OCI-LY3 (cell line): ENCODE measurements around the gene PIBF1.
"Not testable (repeated sequence)": the region's sequence is repeated elsewhere in the genome, so short reads cannot be mapped to it uniquely, and the experiment has no call there.

Source experiments
- H2AFZ ChIP-seq: fragments of 200-600, 300-600 bp; shearing (Covaris generic); 2 replicates; pipeline ENCODE4 v1.6.0; 2014; ENCODE audit warnings: antibody characterized with exemption, low read depth, low read length
- H3K27ac ChIP-seq: fragments of 200-600, 300-600 bp; sonication (generic); 2 replicates; pipeline ENCODE4 v1.5.1; 2014; ENCODE audit warnings: mild to moderate bottlenecking, low read length, moderate library complexity, mixed read lengths
- H3K27me3 ChIP-seq: fragments of 200-600, 300-600 bp; sonication (generic); 2 replicates; pipeline ENCODE4 v1.6.1; 2014; ENCODE audit warnings: low read depth, low read length, mixed read lengths
- H3K36me3 ChIP-seq: fragments of 200-600, 300-600 bp; sonication (generic); replicated peaks from 2 replicates; pipeline ENCODE3; 2014; ENCODE audit warnings: low read depth, low read length, mixed read lengths
- H3K4me1 ChIP-seq: fragments of 300-600, 200-600 bp; sonication (generic); 2 replicates; pipeline ENCODE4 v1.6.1; 2014; ENCODE audit warnings: low read length, mixed read lengths
- H3K4me2 ChIP-seq: fragments of 200-600, 300-600 bp; sonication (generic); 2 replicates; pipeline ENCODE4 v1.6.1; 2014; ENCODE audit warnings: low read length, mixed read lengths
- H3K4me3 ChIP-seq: fragments of 300-600, 200-600 bp; sonication (generic); 2 replicates; pipeline ENCODE4 v1.5.1; 2014; ENCODE audit warnings: antibody characterized with exemption, mild to moderate bottlenecking, low read length, moderate library complexity
- H3K79me2 ChIP-seq: fragments of 300-600, 200-600 bp; shearing (Covaris generic); 2 replicates; pipeline ENCODE4 v1.6.1; 2014; ENCODE audit warnings: mild to moderate bottlenecking, low read length, mixed read lengths
- H3K9ac ChIP-seq: fragments of 300-600, 200-600 bp; shearing (Covaris generic); 2 replicates; pipeline ENCODE4 v1.6.0; 2014; ENCODE audit warnings: mild to moderate bottlenecking, low read length, moderate library complexity
- H3K9me3 ChIP-seq: fragments of 200-600, 300-600 bp; shearing (Covaris generic); 2 replicates; pipeline ENCODE4 v1.6.1; 2014; ENCODE audit warnings: low read length, mixed read lengths; ENCODE audit not compliant: insufficient read depth
- H4K20me1 ChIP-seq: fragments of 200-600, 300-600 bp; sonication (generic); 2 replicates; pipeline ENCODE4 v1.6.1; 2016; ENCODE audit warnings: low read length, mixed read lengths; ENCODE audit not compliant: insufficient read depth
- EZH2phosphoT487 ChIP-seq: fragments of 200-600 bp; shearing (Covaris generic); IDR thresholded peaks from 2 replicates; pipeline ENCODE4 v1.6.1; 2018; ENCODE audit warnings: antibody characterized with exemption, mixed run types, low read depth
- TF ChIP-seq, protein P1 (sequence below): fragments of 200-600, 300-600 bp; sonication (generic); IDR thresholded peaks from 2 replicates; pipeline ENCODE4 v1.5.1; 2014; ENCODE audit warnings: antibody characterized with exemption, low read length, low read depth

The PIBF1 gene

DNA sequence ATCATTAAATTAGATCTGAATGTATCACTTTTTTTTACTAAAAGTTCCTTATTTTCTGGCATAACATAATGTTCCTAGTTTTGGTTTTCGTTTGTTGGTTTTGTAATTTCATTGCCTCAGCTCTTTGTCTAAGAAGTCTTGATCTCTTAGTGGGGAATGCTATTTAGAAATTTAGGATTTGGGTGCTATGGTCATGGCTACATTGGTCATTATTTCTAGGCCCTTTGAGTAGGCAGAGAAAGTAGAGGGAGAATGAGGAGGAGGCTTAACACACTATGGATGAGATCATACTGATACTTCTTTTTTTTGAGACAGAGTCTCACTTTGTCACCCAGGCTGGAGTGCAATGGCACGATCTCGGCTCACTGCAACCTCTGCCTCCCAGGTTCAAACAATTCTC is 41.8 kb downstream of the PIBF1 start:
- no peaks in the 10 kb centered on the region for H3K79me2 ChIP-seq
- H3K9me3 ChIP-seq, result no peaks in the 10 kb centered on the region
- H3K9ac ChIP-seq, result no peak overlapping the region
- no peaks in the 10 kb centered on the region for H4K20me1 ChIP-seq
- no peak overlapping the region for H3K4me3 ChIP-seq
- H3K36me3 ChIP-seq, result peaks cover 28% of the 10 kb centered on the region
- no peaks in the 10 kb centered on the region for H3K27me3 ChIP-seq
- no peak overlapping the region for H2AFZ ChIP-seq
- H3K4me1 ChIP-seq, result peaks cover 9% of the 10 kb centered on the region
- H3K27ac ChIP-seq, result no peak overlapping the region
- no peak overlapping the region for H3K4me2 ChIP-seq
- TF ChIP-seq EZH2phosphoT487, result no peak
- TF ChIP-seq, protein P1, sequence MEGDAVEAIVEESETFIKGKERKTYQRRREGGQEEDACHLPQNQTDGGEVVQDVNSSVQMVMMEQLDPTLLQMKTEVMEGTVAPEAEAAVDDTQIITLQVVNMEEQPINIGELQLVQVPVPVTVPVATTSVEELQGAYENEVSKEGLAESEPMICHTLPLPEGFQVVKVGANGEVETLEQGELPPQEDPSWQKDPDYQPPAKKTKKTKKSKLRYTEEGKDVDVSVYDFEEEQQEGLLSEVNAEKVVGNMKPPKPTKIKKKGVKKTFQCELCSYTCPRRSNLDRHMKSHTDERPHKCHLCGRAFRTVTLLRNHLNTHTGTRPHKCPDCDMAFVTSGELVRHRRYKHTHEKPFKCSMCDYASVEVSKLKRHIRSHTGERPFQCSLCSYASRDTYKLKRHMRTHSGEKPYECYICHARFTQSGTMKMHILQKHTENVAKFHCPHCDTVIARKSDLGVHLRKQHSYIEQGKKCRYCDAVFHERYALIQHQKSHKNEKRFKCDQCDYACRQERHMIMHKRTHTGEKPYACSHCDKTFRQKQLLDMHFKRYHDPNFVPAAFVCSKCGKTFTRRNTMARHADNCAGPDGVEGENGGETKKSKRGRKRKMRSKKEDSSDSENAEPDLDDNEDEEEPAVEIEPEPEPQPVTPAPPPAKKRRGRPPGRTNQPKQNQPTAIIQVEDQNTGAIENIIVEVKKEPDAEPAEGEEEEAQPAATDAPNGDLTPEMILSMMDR, result no peak

DNA sequence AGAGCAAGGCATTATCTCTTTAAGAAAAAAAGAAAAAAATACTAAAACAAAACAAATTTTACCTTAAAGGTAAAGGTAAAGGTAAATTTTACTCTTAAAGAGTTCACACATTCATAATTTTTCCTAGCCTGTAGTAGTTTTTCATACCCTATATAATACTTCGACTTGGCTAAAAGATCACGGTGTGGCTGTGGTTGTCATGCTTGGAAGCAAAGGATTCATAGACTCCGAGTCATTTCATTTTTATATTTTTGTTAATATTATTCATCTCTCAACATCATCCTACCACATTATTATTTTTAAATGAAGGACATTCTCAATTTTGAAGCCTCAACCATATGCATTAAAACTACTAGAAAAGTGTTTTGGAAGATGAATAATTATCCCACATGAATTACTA is 52.7 kb downstream of the PIBF1 start:
- peaks cover 3% of the 10 kb centered on the region for H3K36me3 ChIP-seq
- peaks cover 8% of the 10 kb centered on the region; the same call in 1 of the 2 replicates for H3K79me2 ChIP-seq
- peaks cover 3% of the 10 kb centered on the region; the same call in 1 of the 2 replicates for H3K4me1 ChIP-seq
- no peak overlapping the region for H3K4me2 ChIP-seq
- no peak overlapping the region for H3K4me3 ChIP-seq
- no peak for TF ChIP-seq EZH2phosphoT487
- TF ChIP-seq, protein P1, result no peak
- peaks cover 5% of the 10 kb centered on the region; the same call in 1 of the 2 replicates for H4K20me1 ChIP-seq
- H3K27me3 ChIP-seq, result no peaks in the 10 kb centered on the region
- H3K27ac ChIP-seq, result no peak overlapping the region
- no peaks in the 10 kb centered on the region for H3K9me3 ChIP-seq
- H2AFZ ChIP-seq, result no peak overlapping the region
- no peak overlapping the region for H3K9ac ChIP-seq

DNA sequence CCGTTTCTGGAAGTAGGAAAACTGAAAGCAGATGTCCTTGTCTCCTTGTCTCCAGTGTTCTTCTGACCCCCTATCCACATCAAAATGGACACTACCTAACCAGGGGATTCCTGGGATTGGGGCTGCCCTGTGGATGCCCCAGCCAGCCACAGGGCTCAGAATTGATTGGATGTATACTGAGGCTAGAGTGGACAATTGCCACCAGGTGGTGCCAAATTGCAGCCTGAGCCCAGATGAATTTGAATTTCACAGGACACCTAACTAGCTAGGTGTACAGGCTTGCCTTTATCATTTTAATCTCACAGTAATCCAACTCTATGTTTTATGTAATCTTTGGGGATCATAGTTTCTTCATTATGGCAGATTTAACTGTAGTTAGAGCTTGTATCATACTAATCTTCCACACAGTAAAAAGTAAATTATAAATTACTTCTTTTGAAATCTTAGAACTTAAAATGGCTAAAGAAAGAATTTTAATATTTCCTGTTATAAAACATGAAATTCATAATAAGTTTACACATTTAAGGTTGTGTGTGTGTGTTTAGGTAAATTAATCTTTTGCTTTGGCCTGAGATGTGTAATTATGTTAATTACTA is 58.0 kb downstream of the PIBF1 start:
- Histone ChIP-seq H2AFZ (no peak overlapping the region), H3K27me3 (no peaks in the 10 kb centered on the region), H3K79me2 (no peaks in the 10 kb centered on the region), H3K9me3 (no peaks in the 10 kb centered on the region), H3K4me3 (no peak overlapping the region), H3K9ac (no peak overlapping the region), H3K36me3 (peaks cover 13% of the 10 kb centered on the region), H3K27ac (no peak overlapping the region), H3K4me1 (no peaks in the 10 kb centered on the region), H3K4me2 (no peak overlapping the region), H4K20me1 (no peaks in the 10 kb centered on the region)
- no peak for TF ChIP-seq EZH2phosphoT487
- TF ChIP-seq, protein P1, result peak; percentile 91

DNA sequence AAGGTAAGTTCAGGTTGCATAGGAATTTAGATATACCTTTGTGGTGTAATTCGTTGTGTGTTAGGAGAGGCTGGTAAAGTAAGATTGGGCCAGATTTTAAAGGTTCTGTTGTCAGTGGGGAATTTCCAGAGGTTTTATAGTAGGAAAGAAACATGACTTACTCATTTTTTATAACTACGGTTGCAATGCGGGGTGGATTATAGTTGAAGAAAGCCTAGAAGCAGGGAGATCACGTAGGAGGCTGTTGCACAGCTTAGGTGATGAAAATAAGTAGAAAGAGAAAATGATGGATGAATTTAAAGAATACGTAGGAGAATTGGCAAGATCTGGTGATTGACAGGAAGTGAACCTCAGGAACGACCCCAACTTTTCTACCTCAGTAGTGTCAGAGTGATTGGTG is 61.1 kb downstream of the PIBF1 start:
- H3K4me1 ChIP-seq, result no peaks in the 10 kb centered on the region
- H3K4me2 ChIP-seq, result no peak overlapping the region
- peaks cover 25% of the 10 kb centered on the region for H3K36me3 ChIP-seq
- H3K9me3 ChIP-seq, result no peaks in the 10 kb centered on the region
- H3K27me3 ChIP-seq, result no peaks in the 10 kb centered on the region
- H4K20me1 ChIP-seq, result no peaks in the 10 kb centered on the region
- TF ChIP-seq, protein P1, result no peak
- no peak for TF ChIP-seq EZH2phosphoT487
- no peak overlapping the region for H2AFZ ChIP-seq
- H3K9ac ChIP-seq, result no peak overlapping the region
- H3K4me3 ChIP-seq, result no peak overlapping the region
- no peak overlapping the region for H3K27ac ChIP-seq
- H3K79me2 ChIP-seq, result no peaks in the 10 kb centered on the region

DNA sequence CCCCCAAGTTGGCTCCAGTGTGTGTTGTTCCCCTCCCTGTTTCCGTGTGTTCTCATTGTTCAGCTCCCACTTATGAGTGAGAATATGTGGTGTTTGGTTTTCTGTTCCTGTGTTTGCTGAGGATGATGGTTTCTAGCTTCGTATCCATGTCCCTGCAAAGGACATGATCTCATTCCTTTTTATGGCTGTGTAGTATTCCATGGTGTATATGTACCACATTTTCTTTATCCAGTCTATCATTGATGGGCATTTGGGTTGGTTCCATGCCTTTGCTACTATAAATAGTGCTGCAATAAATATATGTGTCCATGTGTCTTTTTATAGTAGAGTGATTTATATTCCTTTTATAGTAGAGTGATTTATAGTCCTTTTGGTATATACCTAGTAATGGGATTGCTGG is 63.2 kb downstream of the PIBF1 start:
- not testable (repeated sequence) for H3K4me3 ChIP-seq, H3K27ac ChIP-seq, H4K20me1 ChIP-seq, H2AFZ ChIP-seq, H3K79me2 ChIP-seq, H3K27me3 ChIP-seq, H3K4me1 ChIP-seq, H3K9me3 ChIP-seq, H3K4me2 ChIP-seq, H3K9ac ChIP-seq
- H3K36me3 ChIP-seq, result peaks cover 25% of the 10 kb centered on the region
